GM19023 (cell line): ENCODE measurements around the gene ZNF644.
"Not testable (repeated sequence)": the region's sequence is repeated elsewhere in the genome, so short reads cannot be mapped to it uniquely, and the experiment has no call there.

ENCODE experiments used
- ATAC-seq: cut with Tn5 transposase; IDR thresholded peaks from one replicate; pipeline ENCODE4 v1.9.1; 2021; ENCODE audit warnings: mild to moderate bottlenecking, moderate library complexity; ENCODE audit not compliant: unreplicated experiment

The ZNF644 gene

GRCh38 chr1:91021686-91022517 is at the start of gene ZNF644:
ZNF644 (minus strand) TSS chr1:91022035; CDS start chr1:90982353, 39,682 bp downstream.
- peak; percentile 77 for ATAC-seq

DNA sequence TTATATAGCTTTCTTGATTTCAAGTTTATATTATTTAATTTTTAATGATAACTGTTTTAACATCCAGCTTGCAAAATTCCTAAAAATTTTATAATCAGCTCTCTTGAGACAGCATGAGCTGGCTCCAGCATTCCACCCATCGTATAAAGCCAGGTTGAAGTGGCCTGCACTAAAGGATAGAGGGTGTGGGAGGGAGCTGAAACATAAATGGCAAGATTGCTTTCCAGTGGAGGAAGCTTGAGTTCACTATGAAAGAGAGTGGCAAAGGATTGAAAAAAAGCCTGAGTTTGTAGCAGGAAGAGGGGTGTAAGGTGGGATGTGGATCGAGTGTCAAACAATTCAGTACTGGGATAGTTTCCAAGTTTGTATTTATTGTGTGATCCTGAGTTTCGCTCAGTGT is 48.5 kb upstream of the ZNF644 start:
- no peak for ATAC-seq

DNA sequence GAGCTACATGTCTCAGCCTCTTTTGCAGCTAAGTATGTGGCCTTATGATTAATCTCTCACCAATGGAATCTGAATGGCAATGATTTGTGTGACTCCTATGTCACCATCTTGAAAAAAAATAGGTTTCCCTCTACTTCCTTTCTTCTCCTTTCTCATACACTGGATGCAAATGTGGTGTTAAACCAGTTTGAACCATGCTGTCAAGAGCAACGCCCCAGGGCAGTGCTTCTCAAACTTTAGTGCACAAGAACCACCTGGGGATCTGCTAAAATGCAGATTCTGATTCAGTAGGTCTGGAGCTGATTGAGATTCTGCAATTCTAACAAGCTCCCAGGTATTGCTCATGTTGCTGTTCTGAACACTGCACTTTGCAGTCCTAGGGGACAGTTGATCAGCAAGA is 44.7 kb upstream of the ZNF644 start:
- ATAC-seq, result no peak

DNA sequence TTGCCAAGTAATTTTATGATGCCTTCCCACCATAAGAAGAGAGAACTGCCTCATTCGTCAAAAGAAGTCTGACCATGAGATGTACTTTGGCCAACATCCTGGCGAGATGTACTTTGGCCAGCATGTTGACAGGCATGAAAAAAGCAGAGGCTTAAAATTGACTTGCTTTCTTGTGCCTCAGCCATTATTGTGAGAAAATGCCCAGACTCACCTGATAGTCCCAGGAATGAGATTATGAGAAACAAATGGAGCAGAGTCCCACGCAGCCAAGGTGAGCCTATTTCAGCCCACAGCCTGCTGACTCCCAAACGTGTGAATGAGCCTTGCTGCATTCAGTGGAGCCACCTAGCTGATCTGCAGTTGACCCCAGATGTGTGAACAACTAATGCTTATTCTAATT is 43.5 kb upstream of the ZNF644 start:
- no peak for ATAC-seq

DNA sequence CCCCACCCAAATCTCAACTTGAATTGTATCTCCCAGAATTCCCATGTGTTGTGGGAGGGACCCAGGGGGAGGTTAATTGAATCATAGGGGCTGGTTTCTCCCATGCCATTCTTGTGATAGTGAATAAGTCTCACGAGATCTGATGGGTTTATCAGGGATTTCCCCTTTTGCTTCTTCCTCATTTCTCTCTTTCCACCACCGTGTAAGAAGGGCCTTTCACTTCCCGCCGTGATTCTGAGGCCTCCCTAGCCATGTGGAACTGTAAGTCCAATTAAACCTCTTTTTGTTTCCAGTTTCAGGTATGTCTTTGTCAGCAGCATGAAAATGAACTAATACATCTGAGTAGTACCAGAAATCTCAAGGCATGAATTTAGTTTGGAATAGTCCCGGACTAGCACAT is 41.6 kb upstream of the ZNF644 start:
- ATAC-seq, result not testable (repeated sequence)

DNA sequence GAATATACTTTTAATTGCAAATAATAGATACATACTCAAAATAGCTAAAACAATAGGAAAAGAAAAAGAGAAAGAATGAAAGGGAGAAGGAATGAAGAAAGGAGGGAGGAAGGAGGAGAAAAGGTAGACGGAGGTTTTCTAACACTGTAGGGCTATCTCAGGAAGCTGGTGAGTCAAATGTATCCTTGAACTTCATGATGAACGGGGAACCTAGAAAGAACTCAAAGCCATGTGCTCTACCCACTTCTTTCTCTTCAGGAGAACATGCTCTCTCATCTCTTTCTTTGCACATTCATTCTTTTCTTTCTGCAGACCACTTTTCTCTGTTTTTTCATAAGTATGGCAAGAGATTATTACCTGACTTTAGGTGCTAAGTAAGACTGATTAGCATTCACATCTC is 37.3 kb upstream of the ZNF644 start:
- ATAC-seq, result no peak

DNA sequence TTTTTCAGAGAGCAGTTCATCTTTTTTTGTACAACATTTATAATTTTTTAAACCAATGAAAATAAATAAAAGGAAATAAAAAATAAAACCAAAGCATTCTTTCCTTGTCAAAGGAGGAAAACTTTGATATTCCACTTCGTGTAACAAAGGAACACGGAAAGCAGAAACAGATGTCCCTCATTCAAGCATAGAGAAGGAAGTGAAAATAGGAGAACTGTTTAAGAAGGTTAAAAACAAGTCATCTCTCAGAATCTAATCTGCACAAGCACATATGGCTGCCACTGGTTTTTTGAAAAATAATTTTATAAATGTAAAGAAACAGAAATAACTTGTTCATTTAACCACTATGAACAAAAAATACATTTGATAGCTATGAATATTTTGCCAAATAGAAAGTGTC is 35.9 kb upstream of the ZNF644 start:
- no peak for ATAC-seq

DNA sequence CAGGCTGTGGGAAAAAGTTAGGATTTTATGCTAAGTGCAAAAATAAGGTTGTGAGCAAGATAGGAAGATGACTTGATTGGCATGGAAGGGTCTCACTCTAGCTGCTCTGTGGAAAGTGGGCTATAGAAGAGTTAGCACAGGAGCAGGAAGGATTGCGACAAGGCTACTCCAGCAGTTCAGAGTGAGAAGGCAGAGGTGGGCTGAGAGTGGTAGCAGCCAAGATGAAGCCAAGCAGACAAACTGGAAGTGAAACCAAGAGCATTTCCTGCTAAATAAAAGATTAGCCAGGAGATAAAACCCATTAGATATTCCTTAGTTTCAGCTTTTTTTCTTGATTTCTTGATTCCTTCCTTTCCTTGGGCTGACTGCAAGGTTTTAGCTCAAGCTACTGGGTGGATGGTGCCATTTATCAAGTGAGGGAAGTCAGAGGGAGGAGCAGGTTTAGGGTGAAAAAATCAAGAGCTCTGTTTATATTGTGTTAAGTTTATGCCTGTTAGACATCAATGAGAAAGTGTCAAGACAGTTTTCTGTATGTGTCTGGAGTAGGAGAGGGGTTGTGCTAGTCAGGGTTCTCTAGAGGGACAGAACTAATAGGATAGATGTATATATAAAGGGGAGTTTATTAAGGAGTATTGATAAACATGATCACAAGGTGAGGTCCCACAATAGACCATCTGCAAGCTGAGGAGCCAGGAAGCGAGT is 33.1 kb upstream of the ZNF644 start:
- peak; percentile 69 for ATAC-seq

- ATAC-seq, result no peak
These were observed 31.8 kb upstream of the ZNF644 start for GRCh38 chr1:91053630-91054029.

DNA sequence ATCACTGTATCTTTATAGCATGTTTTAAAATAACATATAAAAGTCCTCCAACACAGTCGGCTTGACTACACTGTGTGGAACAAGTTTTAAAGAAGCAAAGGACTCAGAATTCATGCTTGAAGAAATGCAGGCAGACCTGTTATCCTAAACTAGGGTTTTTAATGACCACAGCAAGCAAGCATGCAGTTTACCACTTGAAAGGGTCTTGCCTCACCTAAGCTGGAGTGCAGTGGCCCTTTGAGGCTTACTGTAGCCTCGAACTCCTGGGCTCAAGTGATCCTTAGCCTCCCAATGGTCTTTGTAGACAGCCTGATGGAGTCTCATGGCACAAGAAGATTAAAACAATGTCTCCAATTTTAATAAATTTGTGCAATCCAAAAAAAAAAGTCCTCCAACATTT is 27.7 kb upstream of the ZNF644 start:
- ATAC-seq, result not testable (repeated sequence)

DNA sequence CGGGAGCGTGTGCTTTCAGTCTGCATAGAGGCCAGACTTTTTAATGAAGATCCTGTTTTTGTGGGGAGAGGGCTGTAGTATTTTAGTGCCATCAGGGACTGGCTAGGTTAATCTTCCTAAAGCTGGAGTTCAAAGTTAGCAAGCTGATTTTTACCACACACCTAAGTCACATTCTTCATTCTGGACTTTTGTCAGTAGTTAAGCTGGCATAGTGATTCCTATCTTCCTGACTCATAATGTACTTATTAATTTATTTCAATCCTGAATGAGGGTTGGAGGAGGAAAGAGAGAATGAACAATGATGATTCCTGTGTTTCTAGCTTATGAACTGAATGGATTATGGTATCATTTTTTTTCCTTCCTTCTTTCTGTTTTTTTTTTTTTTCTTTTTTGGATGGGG is 24.9 kb upstream of the ZNF644 start:
- no peak for ATAC-seq

- ATAC-seq, result no peak
These were observed 23.4 kb upstream of the ZNF644 start for GRCh38 chr1:91045284-91045683.

- not testable (repeated sequence) for ATAC-seq
These were observed 22.9 kb upstream of the ZNF644 start for GRCh38 chr1:91044776-91045175.

- not testable (repeated sequence) for ATAC-seq
These were observed 20.5 kb upstream of the ZNF644 start for GRCh38 chr1:91042372-91042771.

DNA sequence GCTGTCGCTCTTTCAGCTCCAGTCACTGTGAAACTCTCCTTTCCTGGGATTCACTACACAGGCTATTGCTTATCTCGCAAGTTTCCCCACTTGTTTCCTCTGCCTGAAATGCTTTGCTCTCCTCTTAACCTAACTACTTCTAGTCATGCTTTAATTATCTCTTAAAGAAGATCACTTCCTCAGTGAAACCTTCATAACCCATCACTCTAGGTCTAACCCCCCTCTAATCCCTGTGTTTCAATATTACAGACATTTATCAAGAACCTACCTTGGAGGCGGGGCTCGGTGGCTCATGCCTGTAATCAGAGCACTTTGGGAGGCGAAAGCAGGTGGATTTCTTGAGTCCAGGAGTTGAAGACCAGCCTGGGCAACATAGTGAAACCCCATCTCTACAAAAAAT is 16.7 kb upstream of the ZNF644 start:
- no peak for ATAC-seq

- no peak for ATAC-seq
These were observed 15.3 kb upstream of the ZNF644 start for GRCh38 chr1:91036894-91037829.

DNA sequence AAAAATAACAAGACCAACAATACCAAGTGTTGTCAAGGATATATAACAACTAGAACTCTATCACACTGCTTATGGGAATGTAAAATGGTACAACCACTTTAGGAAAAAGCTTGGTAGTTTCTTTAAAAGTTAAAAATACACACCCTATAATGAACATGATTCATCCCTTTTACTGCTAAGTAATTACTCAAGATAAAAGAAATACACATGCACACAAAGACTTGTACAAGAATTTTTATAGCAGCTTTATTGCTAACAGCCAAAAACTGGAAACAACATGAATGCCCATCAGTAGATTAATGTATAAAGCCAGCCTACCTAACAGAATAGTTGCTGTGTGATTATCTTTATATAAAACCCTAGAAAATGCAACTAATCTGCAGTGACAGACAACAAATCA is 10.5 kb upstream of the ZNF644 start:
- no peak for ATAC-seq

- no peak for ATAC-seq
These were observed 9.2 kb upstream of the ZNF644 start for GRCh38 chr1:91031081-91031480.

GRCh38 chr1:91026777-91027176 is 4.9 kb upstream of the ZNF644 start:
- no peak for ATAC-seq

DNA sequence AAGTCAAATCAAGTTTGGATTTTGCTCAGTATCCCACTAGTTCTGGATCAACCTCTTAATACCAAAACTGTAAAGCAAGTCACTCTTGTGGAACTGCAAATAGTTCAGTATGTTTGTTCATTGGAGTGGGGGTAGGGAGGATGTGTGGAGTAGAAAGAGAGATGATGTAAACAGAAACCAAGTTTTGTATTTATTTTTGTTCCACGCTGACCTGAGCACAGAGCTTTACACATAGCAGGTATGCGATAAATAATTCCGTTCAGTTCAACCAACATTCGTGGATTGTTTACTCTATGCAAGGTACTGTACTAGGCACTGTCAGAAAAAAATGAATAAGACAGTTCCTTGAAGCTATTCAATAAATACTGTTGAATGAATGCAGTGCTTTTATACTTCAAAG is 4.5 kb upstream of the ZNF644 start:
- no peak for ATAC-seq

DNA sequence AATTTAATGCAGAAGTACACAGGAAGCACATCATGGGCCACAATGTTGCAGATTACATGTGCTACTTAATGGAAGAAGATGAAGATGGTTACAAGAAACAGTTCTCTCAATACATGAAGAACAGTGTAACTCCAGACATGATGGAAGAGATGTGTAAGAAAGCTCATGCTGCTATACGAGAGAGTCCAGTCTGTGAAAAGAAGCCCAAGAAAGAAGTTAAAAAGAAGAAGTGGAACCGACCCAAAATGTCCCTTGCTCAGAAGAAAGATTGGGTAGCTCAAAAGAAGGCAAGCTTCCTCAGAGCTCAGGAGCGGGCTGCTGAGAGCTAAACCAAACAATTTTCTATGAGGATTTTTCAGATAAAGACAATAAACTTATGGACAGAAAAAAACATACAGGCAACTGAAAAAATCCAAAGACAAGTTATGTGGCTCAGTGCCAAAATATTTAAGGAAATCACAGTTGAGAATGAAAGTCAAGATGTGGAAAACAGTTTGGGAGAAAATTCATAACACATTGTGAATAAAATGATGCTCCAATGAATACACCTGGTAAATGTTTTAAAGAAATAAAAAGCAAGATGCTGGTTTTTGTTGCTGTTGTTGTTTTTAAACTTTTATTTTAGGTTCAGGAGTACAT is 2.8 kb upstream of the ZNF644 start:
- ATAC-seq, result no peak
